GM03348 (cell line): ENCODE data around the gene NCOA5.
"Not testable (repeated sequence)": the region's sequence is repeated elsewhere in the genome, so short reads cannot be mapped to it uniquely, and the experiment has no call there.

Experiments used
- DNase-seq: peaks from one replicate; pipeline ENCODE4 v3.0.0; 2012; ENCODE audit warnings: low spot score

NCOA5 gene

GRCh38 chr20:46091622-46092535 lies 2.1 kb upstream of the NCOA5 start:
- not testable (repeated sequence) for DNase-seq

- peak; percentile 64 for DNase-seq
Measured at GRCh38 chr20:46089167-46089416, 670 bp downstream of the NCOA5 start.

- DNase-seq, result peak; percentile 23
Measured at GRCh38 chr20:46088409-46089166, 1.2 kb downstream of the NCOA5 start.

GRCh38 chr20:46087161-46087560 lies 2.6 kb downstream of the NCOA5 start:
- DNase-seq, result peak; percentile 22

DNA sequence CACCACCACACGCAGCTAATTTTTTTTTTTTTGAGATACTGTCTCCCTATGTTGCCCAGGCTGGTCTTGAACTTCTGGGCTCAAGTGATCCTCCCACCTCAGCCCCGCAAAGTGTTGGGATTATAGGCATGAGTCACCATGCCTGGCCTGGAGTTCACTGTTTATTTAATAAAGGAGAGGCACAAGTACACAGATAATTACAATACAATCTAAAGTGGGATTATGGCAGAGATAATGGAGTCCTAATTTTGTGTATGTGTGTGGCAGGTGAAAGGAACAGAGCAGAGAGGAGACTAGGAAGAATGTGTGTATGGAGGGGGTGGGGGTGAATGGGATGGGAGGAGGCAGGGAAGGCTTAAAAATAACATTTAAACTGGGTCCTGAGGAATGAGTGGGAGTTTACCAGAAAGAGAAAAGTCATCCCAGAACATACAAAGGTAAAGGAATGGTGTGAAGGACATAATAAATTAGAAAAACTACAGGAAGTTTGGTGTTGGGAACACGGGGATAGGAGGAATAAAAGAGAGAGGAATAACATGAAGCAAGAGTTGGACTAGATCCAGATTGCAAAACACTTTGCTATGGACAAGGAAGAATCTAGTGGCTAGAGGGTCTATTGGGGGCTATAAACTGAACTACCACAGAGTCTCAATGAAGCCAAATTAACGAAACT lies 4.4 kb downstream of the NCOA5 start:
- peak; percentile 23 for DNase-seq

DNA sequence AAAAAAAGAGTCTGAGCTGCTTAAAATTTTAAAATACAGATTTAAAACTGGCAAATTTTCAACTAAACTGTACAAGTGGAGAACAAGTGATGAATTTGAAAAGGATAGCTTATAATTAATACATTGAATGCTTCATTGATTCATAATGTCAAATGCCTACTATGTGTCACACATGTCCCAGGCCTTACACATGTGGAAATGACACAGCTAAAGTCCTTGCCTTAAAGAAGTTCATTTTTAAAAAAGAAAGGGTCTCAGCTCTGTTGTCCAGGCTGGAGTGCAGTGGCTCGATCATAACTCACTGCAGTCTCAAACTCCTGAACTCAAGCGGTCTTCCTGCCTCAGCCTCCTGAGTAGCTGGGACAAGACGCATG lies 5.0 kb downstream of the NCOA5 start:
- DNase-seq, result no peak

- no peak for DNase-seq
Measured at GRCh38 chr20:46083531-46084061, 6.2 kb downstream of the NCOA5 start.

DNA sequence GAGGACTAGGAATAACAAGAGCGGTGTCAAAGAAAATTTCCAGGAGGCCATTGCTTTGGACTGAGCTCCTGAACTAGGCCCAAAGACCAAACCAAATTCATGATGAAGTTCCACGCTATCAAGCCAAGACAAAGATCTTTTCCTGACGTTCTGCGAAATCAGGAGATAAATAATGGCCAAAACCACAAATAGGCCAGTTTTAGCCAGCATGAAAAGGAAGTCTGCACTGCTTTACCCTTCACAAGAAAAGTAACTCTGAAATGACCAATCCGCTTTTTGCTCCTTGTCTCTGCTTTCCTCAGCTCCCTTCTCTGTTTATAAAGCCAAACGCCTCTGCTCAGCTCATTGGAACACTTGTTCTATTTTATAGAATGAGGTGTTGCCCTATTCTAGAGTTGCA lies 6.7 kb downstream of the NCOA5 start:
- DNase-seq, result no peak

DNA sequence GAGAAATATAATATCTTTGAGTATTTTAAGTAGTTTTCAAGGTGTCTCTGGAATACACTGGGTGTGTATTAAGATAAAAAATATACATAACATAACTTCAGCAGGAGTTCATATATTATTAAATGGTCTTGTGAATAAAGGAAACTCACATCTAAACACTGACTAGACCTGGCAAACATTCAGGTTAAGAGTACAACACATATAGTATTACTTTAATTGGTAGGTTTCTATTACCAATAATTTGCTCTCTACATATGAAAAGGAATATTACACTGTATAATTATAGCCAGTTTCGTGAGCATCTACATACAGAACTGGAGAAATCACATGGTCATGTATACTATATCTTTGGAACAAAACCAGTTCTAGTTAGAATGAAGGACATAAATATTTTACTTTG lies 8.7 kb downstream of the NCOA5 start:
- no peak for DNase-seq

DNA sequence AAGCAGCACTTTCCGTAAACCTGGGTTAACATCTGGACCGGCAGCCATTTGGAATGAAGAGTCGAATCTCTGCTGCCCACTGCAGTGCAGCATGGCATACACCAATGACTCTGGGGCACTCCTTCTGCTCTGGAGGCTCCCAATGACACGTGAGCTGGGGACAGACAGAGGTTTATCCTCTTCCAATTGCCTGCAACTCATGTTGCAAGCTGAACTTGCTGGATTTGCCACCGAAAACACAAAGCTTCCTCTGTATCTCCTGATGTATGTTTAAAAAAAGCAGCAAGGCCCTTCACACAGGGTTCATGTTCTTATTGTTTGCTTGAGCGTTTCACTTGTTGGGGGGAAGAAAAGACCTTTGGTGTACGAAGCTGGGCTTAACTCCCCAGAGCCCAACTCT lies 10.8 kb downstream of the NCOA5 start:
- DNase-seq, result no peak

DNA sequence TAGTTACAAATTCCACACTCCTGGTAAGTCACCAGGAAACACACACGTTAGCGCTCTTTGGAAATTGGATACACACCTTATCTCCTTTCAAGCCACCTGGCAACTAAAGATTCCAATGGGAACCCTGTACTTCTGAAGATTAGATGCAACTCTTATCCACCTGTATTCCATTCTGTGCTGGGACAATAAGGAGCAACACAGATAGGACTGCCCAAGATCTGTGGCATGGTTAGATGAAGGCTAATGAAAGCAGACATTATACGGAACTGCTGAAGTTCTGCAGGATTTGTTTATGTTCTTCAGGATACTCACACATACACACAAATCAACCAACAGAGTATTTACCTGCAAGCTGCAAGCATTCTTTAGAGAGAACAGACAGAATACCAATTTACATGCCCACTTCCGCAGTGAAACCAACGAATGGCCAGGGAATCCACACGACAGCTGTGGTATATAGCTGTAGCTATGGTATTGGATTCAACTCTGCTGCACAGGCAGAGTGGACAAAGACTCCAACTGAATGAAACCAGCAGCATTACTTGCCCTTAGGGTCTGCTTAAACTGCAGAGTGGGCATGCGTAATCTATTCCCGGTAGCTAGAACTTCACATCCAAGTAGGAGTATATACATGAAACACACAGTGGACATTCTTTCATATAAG lies 12.0 kb downstream of the NCOA5 start:
- no peak for DNase-seq

GRCh38 chr20:46076806-46077205 lies 13.0 kb downstream of the NCOA5 start:
- no peak for DNase-seq

DNA sequence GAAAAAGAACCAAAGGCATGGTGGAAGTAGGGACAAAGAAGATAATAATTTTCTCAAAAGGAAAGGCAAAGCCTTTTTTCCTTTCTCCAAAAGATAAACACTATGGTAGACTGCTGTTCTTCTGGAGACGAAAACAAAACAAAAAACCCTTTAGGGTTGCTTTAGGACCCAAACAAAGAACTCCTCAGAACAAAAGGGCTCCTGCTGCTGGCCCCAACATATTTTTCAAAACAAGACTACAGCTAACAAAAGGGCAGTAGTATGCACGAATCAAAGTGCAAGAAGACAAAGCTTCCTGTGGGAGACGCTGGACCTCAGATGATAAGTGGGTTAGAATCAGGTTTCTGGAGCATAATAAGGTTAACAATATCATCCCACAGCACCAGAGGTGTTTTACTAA lies 15.8 kb downstream of the NCOA5 start:
- no peak for DNase-seq

GRCh38 chr20:46073443-46073842 lies 16.3 kb downstream of the NCOA5 start:
- DNase-seq, result no peak

DNA sequence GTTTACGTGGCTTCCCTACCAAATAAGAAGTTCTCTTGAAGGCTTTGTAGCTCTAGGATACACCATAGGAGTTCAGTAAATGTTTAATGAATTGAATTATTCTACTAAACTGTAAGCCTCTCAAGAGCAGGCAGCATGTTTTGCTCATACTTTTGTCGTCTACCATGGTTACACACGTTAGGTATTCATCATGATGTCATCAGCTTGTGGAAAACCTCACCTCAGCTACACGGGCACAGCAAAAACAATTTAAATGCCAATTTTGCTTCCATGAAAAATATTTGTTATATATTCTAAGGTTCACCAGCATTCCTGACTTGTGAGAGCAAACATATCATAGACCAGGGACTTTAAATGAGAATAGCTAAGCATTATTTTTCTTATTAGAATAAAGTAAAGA lies 16.7 kb downstream of the NCOA5 start:
- DNase-seq, result no peak

GRCh38 chr20:46071573-46071972 lies 18.2 kb downstream of the NCOA5 start:
- no peak for DNase-seq

DNA sequence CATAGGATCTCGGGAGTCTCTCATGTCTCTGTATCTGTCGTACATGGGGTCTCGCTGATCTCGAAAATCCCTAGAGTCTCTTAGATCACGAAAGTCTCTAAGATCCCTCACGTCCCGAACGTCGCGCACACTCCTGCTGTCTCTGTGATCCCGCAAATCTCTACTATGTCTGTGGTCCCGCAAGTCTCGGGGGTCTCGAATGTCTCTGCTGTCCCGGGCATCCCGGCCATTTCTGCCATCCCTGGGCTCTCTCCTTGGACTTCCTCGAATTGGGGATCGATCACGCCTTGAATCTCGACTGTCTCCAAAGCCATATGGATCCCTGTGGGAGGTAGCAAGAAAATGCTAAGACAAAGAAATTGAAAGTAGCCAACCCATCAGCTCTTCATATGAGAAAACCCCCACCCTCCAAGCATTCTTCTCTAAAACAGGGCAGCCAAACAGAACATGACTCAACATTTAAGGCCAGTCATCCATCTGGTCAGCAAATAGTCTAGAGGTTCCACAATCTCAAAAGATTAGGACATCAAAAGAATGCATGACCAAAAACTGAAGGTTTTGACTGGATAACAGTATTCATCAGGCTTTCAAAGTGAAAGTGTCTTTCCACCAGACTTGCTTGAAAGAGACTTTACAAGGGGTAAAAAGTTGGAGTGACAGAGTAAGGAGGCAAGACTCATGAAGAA lies 19.4 kb downstream of the NCOA5 start:
- peak; percentile 57 for DNase-seq

DNA sequence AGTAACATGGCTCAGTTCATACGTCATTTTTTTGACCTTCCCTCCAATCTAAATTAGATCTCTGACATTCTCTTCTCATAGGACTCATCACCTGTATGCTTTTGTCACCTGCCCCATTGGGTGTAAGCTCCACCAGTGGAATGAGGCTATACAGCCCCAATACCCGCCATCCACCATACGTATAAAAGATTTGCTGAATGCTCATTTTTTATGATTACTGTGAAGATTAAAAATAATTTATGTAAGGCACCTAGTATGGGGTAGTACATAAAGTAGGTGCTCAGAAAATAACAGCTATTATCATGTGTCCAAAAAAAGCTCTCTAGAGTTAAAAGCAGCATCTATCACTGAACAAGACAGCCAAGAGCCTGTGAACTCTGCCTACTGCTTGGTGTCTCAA lies 24.1 kb downstream of the NCOA5 start:
- DNase-seq, result no peak

DNA sequence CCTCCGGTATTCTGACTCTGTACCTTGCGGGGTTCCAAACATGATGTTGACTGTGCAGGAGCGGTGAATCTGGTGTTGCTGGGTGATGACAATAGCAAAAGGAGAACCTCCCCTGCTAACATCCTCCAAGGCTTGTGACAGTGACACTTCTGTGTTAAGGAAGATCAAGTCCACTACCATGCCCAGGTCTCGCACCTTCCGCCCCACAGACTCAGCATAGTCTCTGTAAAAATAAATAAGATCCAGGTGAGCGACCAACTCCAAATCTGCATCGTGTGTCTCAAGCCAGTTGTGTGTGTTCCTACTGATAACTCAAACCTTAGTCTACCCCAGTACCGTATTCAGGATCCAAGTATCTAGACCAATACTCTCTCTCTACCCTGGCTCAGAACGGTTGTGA lies 24.8 kb downstream of the NCOA5 start:
- DNase-seq, result no peak

GRCh38 chr20:46063652-46064054 lies 26.1 kb downstream of the NCOA5 start:
- DNase-seq, result no peak

DNA sequence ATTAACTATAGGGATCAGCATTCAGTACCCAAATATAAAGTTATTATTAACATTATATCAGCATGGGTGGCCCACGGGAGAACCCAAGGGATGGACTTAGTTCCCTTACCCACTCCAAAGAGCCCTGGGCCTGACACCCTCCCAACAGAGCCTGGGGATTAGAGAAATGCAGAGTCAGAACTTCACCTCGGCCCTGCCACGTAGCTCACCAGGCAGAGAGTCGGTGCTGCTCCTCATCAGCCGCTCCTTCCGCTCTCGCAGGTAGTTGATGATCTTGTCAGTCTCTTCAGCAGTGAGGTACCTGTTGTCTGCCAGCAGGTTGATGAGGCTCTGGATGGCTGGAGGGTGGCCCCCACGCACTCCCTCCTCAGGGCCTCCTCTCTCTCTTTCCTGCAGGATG lies 26.6 kb downstream of the NCOA5 start:
- DNase-seq, result no peak

- no peak for DNase-seq
Measured at GRCh38 chr20:46062621-46063020, 27.1 kb downstream of the NCOA5 start.
